Muscle of leg (tissue), 11 donors: ENCODE measurements around the gene SRSF3. TPM values are rescaled to one million over a fixed set of nuclear protein-coding genes. Genes with fewer than 3 reads are reported as not detected.
"Not testable (repeated sequence)": the region's sequence is repeated elsewhere in the genome, so short reads cannot be mapped to it uniquely, and the experiment has no call there.

Experiments
- DNase-seq: peaks from one replicate; pipeline ENCODE4 v3.0.0; 2013
- H3K27ac ChIP-seq: one replicate; pipeline ENCODE4 v1.5.1; 2013; ENCODE audit warnings: mild to moderate bottlenecking, low read length, control low read depth
- H3K27me3 ChIP-seq: one replicate; pipeline ENCODE4 v1.6.1; 2013; ENCODE audit warnings: low read length; ENCODE audit not compliant: control insufficient read depth, insufficient read depth
- H3K36me3 ChIP-seq: one replicate; pipeline ENCODE4 v1.6.1; 2013; ENCODE audit warnings: low read length; ENCODE audit not compliant: control insufficient read depth, insufficient read depth
- H3K4me1 ChIP-seq: one replicate; pipeline ENCODE4 v1.6.1; 2013; ENCODE audit warnings: low read length; ENCODE audit not compliant: control insufficient read depth, insufficient read depth
- H3K4me3 ChIP-seq: one replicate; pipeline ENCODE4 v1.5.1; 2013; ENCODE audit warnings: low read length, control low read depth
- H3K9me3 ChIP-seq: replicated peaks from 2 replicates; pipeline ENCODE4 v1.6.1; 2013; ENCODE audit warnings: low read depth, low read length; ENCODE audit not compliant: control insufficient read depth
- WGBS: methylation state at CpG from one replicate; pipeline ENCODE4 v1.1.5; 2013; ENCODE audit warnings: missing lambda C conversion rate; ENCODE audit not compliant: insufficient coverage; 5-methylcytosine and 5-hydroxymethylcytosine counted together
- polyA plus RNA-seq, 8 donors: library from polyadenylated mRNA; unstranded; fragments of 120-200 nt; gene quantifications; one replicate each; pipeline versions ENCODE4 v1.2.1 to v1.2.3, GENCODE V29; 2013; ENCODE audit warnings: inconsistent platforms in 1 of 8, low replicate concordance in 1 of 8; ENCODE audit not compliant: insufficient read length in 8 of 8, insufficient read depth in 1 of 8
- total RNA-seq: library from RNA; stranded (reverse); fragments of 120-200 nt; gene quantifications from one replicate; pipeline ENCODE4 v1.2.4, GENCODE V29; 2013

The SRSF3 gene
- total and polyA plus RNA-seq, 9 donors = 261 to 413 (median 315) TPM

DNA sequence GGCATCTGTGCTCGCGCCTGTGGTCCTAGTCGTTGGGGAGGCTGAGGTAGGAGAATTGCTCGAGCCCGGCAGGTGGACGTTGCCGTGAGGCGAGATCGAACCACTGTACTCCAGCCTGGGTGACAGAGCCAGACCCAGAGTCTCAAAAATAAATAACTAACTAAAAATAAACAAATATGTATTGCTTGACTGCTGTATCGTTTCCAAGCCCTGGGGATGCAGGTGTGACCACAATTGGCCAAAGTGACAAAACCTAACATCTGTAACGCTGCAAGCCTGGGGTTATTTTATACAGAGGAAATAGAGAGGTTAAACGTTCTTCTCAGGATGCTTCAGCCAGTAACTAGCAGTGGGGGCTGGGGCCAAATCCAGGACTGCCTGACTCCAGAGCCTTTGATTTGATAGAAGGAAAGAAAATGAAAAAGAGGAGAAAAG lies 1.9 kb upstream of the SRSF3 start:
- H3K4me3 ChIP-seq = no peak overlapping the region
- H3K27ac ChIP-seq = no peak overlapping the region
- no peaks in the 10 kb centered on the region for H3K9me3 ChIP-seq
- H3K27me3 ChIP-seq = no peaks in the 10 kb centered on the region
- WGBS = 79% methylated on average over 5 of the region's 12 CpGs
- no peak for DNase-seq
- H3K4me1 ChIP-seq = peaks cover 14% of the 10 kb centered on the region
- H3K36me3 ChIP-seq = peaks cover 5% of the 10 kb centered on the region

- Histone ChIP-seq H3K9me3 (no peaks in the 10 kb centered on the region), H3K27me3 (no peaks in the 10 kb centered on the region), H3K4me1 (peaks cover 24% of the 10 kb centered on the region), H3K36me3 (peaks cover 16% of the 10 kb centered on the region), H3K4me3 (peak overlapping the region; percentile 52), H3K27ac (peak overlapping the region; percentile 99)
- WGBS = 0% methylated on average over 6 of the region's 15 CpGs
- peak; percentile 84 for DNase-seq
Measured at GRCh38 chr6:36593569-36594028, 563 bp upstream of the SRSF3 start.

DNA sequence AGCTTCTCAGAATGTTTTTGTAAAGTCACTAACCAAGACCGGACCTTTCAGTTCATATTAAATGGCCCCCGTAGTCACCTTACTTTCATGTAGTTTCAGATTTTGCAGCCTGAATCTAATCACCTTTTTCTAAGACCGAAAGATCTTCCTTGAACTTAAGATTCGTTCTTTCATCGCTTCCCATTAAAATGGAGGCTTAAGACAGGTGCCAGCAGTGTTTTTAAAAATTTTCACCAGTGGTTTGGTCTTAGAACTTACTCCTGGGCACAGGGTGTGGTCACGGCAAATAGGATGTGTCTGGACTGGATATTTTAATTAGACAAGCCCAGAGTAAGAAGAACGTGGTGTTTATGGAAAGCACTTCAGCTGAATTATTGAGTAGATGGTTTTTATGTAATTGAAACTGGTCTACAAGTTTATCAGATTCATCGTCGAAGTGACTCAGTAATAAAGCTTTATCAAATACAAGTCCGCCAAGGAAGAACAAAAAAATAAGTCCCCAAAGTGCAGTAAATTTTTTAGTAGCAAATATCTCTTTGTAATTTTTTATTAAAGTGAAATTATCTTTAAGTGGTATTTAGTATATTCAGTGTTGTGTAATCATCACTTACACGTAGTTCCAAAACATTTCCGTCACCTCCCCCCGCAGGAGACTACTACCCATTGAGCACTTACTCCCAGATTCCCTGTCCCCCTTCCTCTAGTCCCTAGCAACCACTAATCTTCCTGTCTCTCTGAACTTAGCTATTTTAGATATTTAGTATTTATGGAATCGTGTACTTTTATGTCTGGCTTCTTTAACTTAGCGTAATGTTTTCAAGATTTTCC lies 868 bp downstream of the SRSF3 start:
- 0% methylated on average over 4 of the region's 15 CpGs for WGBS
- peak; percentile 88 for DNase-seq
- H3K4me1 ChIP-seq = peaks cover 33% of the 10 kb centered on the region

DNA sequence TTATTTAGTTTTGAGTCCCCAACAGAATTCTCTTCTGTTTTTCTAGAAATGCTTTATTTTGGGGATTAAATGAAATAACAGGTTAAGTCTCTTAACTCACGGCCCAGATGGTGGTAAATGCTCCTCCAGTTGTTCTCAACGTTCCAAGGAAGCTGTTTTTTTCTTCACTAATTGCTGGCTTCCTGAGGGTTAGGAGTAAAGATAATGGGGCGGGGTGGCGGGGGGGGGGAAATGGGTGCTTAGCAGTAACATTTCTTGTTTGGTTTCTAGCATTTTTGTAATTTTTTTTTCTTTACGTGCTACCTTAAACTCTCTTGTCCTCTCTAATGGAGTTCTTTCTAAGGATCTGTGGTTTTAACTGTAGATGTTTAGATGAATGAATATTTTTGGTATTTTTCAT lies 2.2 kb downstream of the SRSF3 start:
- DNase-seq = peak; percentile 61
- H3K9me3 ChIP-seq = no peaks in the 10 kb centered on the region
- peaks cover 36% of the 10 kb centered on the region for H3K4me1 ChIP-seq
- H3K36me3 ChIP-seq = peaks cover 40% of the 10 kb centered on the region
- peak overlapping the region; percentile 74 for H3K4me3 ChIP-seq
- peak overlapping the region; percentile 99 for H3K27ac ChIP-seq
- no CpG with 5 or more reads among the region's 5 CpGs for WGBS
- no peaks in the 10 kb centered on the region for H3K27me3 ChIP-seq

More for the DNA sequence above, 868 bp downstream of the SRSF3 start:
- Histone ChIP-seq H3K27ac (peak overlapping the region; percentile 99), H3K36me3 (peaks cover 28% of the 10 kb centered on the region), H3K4me3 (peak overlapping the region; percentile 74), H3K27me3 (no peaks in the 10 kb centered on the region), H3K9me3 (no peaks in the 10 kb centered on the region)

- Histone ChIP-seq H3K27ac (no peak overlapping the region), H3K36me3 (peaks cover 45% of the 10 kb centered on the region), H3K4me1 (peaks cover 39% of the 10 kb centered on the region), H3K27me3 (no peaks in the 10 kb centered on the region), H3K4me3 (peak overlapping the region; percentile 74), H3K9me3 (no peaks in the 10 kb centered on the region)
- DNase-seq = no peak
- no CpG with 5 or more reads among the region's 1 CpG for WGBS
Measured at GRCh38 chr6:36597775-36598174, 3.6 kb downstream of the SRSF3 start.

GRCh38 chr6:36598326-36598725 lies 4.2 kb downstream of the SRSF3 start:
- no peak overlapping the region for H3K27ac ChIP-seq
- H3K4me3 ChIP-seq = no peak overlapping the region
- no peak for DNase-seq
- H3K36me3 ChIP-seq = peaks cover 45% of the 10 kb centered on the region
- no peaks in the 10 kb centered on the region for H3K27me3 ChIP-seq
- H3K4me1 ChIP-seq = peaks cover 36% of the 10 kb centered on the region
- H3K9me3 ChIP-seq = no peaks in the 10 kb centered on the region
- WGBS = 36% methylated on average over 5 of the region's 9 CpGs

DNA sequence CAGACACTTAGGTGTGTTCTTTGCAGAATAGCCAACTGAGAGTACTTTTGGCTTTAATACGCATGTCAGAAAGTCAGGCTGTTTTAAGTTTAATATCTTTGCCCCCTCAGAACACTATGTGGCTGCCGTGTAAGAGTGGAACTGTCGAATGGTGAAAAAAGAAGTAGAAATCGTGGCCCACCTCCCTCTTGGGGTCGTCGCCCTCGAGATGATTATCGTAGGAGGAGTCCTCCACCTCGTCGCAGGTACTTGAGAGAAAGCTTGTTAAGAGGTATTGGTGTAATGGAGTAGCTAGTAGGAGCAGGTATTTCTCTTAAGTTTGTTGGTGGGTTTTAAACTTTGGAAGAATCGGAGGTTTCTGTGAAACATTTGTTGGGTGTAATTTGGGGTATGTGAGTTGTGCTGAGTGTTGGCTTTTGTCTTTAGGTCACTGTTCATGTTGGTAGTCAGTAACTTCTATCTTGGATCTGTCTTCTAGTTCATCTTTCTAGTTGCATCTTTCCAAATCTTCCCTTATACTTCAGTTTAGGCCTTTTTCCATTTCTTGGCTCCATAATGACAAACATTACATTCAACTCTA lies 4.7 kb downstream of the SRSF3 start:
- Histone ChIP-seq H3K4me1 (peaks cover 31% of the 10 kb centered on the region), H3K4me3 (no peak overlapping the region), H3K9me3 (no peaks in the 10 kb centered on the region), H3K27ac (no peak overlapping the region), H3K27me3 (no peaks in the 10 kb centered on the region), H3K36me3 (peaks cover 49% of the 10 kb centered on the region)
- WGBS = 65% methylated on average over 8 of the region's 11 CpGs
- no peak for DNase-seq

DNA sequence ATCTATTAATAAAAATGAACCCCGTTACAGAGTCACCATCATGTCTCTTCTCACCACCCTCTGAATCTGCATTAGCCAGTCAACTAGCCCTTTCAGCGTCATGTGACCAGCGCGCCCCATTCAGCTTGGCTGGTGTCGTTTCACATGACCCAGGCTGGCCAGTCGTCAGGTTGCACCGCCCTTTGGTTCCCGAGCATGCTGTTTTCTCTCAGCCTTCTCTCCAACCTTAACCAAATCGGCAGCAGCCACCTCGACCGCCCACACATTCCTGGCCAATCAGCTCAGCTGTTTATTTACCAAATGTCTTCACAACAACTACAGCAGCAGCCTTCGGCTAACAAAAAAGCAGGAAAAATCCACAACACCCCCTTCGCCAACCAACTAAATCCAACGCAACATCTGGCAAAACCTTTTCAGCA lies 5.6 kb downstream of the SRSF3 start:
- peaks cover 54% of the 10 kb centered on the region for H3K36me3 ChIP-seq
- no peak overlapping the region for H3K27ac ChIP-seq
- no peak for DNase-seq
- no peaks in the 10 kb centered on the region for H3K27me3 ChIP-seq
- no peak overlapping the region for H3K4me3 ChIP-seq
- WGBS = 51% methylated on average over 14 of the region's 14 CpGs
- peaks cover 30% of the 10 kb centered on the region for H3K4me1 ChIP-seq
- H3K9me3 ChIP-seq = no peaks in the 10 kb centered on the region

DNA sequence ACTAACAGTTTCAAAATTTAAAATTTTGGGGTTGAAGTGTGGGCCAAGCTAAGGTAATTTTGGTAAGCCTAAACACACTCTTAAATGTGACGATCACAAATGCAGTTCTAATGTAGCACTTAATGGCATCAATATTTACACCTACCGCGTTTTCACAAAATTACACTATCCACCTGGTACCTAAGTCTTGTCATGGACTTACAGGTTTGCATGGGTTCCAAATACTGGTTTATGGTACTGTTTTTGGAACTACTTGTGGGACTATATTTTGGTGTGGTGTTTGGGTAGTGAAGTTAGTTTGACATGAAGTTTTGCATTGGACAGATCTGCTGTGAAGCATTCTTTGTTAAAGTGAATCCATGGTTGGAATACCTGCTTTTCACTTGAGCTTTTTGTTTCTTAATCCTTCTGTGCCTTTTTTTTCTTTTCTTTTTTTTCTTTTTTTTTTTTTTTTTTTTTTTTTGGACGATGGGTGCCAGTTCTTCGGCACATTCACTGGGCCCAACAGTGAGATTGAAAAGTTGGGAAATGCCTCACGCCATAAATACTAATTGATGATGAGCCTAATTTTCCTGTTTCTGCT lies 6.5 kb downstream of the SRSF3 start:
- H3K36me3 ChIP-seq = peaks cover 58% of the 10 kb centered on the region
- H3K27ac ChIP-seq = no peak overlapping the region
- H3K4me1 ChIP-seq = peaks cover 33% of the 10 kb centered on the region
- no peaks in the 10 kb centered on the region for H3K27me3 ChIP-seq
- H3K9me3 ChIP-seq = no peaks in the 10 kb centered on the region
- H3K4me3 ChIP-seq = no peak overlapping the region
- no peak for DNase-seq
- WGBS = no CpG with 5 or more reads among the region's 6 CpGs

- not testable (repeated sequence) for H3K27ac ChIP-seq, H3K4me3 ChIP-seq, H3K9me3 ChIP-seq, H3K27me3 ChIP-seq, DNase-seq
- peaks cover 31% of the 10 kb centered on the region for H3K4me1 ChIP-seq
- peaks cover 67% of the 10 kb centered on the region for H3K36me3 ChIP-seq
- WGBS = no CpG with 5 or more reads among the region's 3 CpGs
Measured at GRCh38 chr6:36601818-36602217, 7.7 kb downstream of the SRSF3 start.
